Measurements from ENCODE around the gene CNGA2.

- TF ChIP-seq POLR2A (IDR thresholded peaks at IDR 0.05) (no peak), CTCF (IDR thresholded peaks at IDR 0.05) (no peak)
Observed at GRCh38 chrX:151791961-151792360, 57.4 kb downstream of the CNGA2 start.
